ENCODE results near the gene NRF1. TPM values are rescaled to one million over a fixed set of nuclear protein-coding genes. Genes with fewer than 3 reads are reported as not detected.

The NRF1 gene
- total and polyA plus RNA-seq, 2 of the 8 experiments (the other 6 are each of a cell fraction or from before 2014, with no cell fraction given), result 18.2 to 21.4 TPM

- TF ChIP-seq JUND (IDR thresholded peaks at IDR 0.05; ENCODE audit: low read length), result no peak
- TF ChIP-seq SIRT6 (IDR thresholded peaks at IDR 0.05; ENCODE audit: low read length), result no peak
- TF ChIP-seq RBBP5 (IDR thresholded peaks at IDR 0.05; ENCODE audit: borderline replicate concordance, low read depth, low read length), result no peak
- no peak for TF ChIP-seq HDAC2 (IDR thresholded peaks at IDR 0.05; ENCODE audit: borderline replicate concordance in 1 of 2, low read depth in 2 of 2, low read length in 2 of 2)
- peak in 1 of 2 experiments; percentile 63; a peak in 1 of 3 replicates for TF ChIP-seq EP300 (IDR thresholded peaks at IDR 0.05; ENCODE audit: borderline replicate concordance in 1 of 2, low read depth in 2 of 2, low read length in 2 of 2)
- no peak for TF ChIP-seq CBX5 (IDR thresholded peaks at IDR 0.05; ENCODE audit: low read depth, low read length)
- TF ChIP-seq, protein P1, sequence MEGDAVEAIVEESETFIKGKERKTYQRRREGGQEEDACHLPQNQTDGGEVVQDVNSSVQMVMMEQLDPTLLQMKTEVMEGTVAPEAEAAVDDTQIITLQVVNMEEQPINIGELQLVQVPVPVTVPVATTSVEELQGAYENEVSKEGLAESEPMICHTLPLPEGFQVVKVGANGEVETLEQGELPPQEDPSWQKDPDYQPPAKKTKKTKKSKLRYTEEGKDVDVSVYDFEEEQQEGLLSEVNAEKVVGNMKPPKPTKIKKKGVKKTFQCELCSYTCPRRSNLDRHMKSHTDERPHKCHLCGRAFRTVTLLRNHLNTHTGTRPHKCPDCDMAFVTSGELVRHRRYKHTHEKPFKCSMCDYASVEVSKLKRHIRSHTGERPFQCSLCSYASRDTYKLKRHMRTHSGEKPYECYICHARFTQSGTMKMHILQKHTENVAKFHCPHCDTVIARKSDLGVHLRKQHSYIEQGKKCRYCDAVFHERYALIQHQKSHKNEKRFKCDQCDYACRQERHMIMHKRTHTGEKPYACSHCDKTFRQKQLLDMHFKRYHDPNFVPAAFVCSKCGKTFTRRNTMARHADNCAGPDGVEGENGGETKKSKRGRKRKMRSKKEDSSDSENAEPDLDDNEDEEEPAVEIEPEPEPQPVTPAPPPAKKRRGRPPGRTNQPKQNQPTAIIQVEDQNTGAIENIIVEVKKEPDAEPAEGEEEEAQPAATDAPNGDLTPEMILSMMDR (IDR thresholded peaks at IDR 0.05; ENCODE audit: control extremely low read depth in 1 of 3, insufficient read depth in 1 of 3, low read depth in 1 of 3, low read length in 3 of 3), result no peak
- TF ChIP-seq TAF1 (IDR thresholded peaks at IDR 0.05; ENCODE audit: low read depth, low read length), result no peak
- TF ChIP-seq POLR2A (IDR thresholded peaks at IDR 0.05; ENCODE audit: control extremely low read depth in 1 of 2, low read depth in 2 of 2, low read length in 2 of 2), result no peak; a peak in 1 of 3 replicates
- no peak for TF ChIP-seq EGR1 (IDR thresholded peaks at IDR 0.05; ENCODE audit: borderline replicate concordance, low read depth, low read length)
- no peak for TF ChIP-seq JUN (IDR thresholded peaks at IDR 0.05; ENCODE audit: low read depth, low read length)
- TF ChIP-seq GABPA (IDR thresholded peaks at IDR 0.05; ENCODE audit: borderline replicate concordance, insufficient read depth, low read length), result no peak
- TF ChIP-seq CTBP2 (IDR thresholded peaks at IDR 0.05; ENCODE audit: borderline replicate concordance, insufficient read depth, insufficient read length, low read length), result no peak
- TF ChIP-seq ZNF274 (IDR thresholded peaks at IDR 0.05; ENCODE audit: borderline replicate concordance, extremely low read depth, low read length), result no peak
- TF ChIP-seq TEAD4 (IDR thresholded peaks at IDR 0.05; ENCODE audit: low read depth, low read length), result peak; percentile 93
- no peak for TF ChIP-seq EZH2 (IDR thresholded peaks at IDR 0.05; ENCODE audit: low read depth, low read length, severe bottlenecking)
- peak; percentile 57 for TF ChIP-seq NANOG (IDR thresholded peaks at IDR 0.05; ENCODE audit: insufficient read depth, low read depth, low read length, poor library complexity, severe bottlenecking)
- TF ChIP-seq BRCA1 (IDR thresholded peaks at IDR 0.05; ENCODE audit: low read depth, low read length), result no peak
- no peak for TF ChIP-seq SAP30 (IDR thresholded peaks at IDR 0.05; ENCODE audit: insufficient read depth, insufficient replicate concordance, low read length)
Observed at GRCh38 chr7:129646369-129647021, 35.0 kb downstream of the NRF1 start (continued).
